ENCODE measurements around the gene ALG1.
A peak's percentile ranks its signal among the peaks of the same experiment; 100 is the strongest.
"Not testable (repeated sequence)": the region's sequence is repeated elsewhere in the genome, so short reads cannot be mapped to it uniquely, and the experiment has no call there.

Gene ALG1

GRCh38 chr16:5071681-5072333, at the start of gene ALG1:
Gene ALG1 (plus strand): TSS chr16:5071843. CDS start chr16:5071850, 7 bp downstream.
- DNase-seq, result peak; percentile 92 to 96 (median 96)

- DNase-seq, result no peak
Observed at GRCh38 chr16:5022521-5022920, 49.1 kb upstream of the ALG1 start.

- DNase-seq, result no peak
Observed at GRCh38 chr16:5024632-5025031, 47.0 kb upstream of the ALG1 start.

GRCh38 chr16:5025171-5025632, 46.4 kb upstream of the ALG1 start:
- DNase-seq, result no peak

GRCh38 chr16:5026664-5027063, 45.0 kb upstream of the ALG1 start:
- no peak for DNase-seq

GRCh38 chr16:5027086-5027485, 44.6 kb upstream of the ALG1 start:
- no peak for DNase-seq

GRCh38 chr16:5027575-5028235, 43.9 kb upstream of the ALG1 start:
- no peak for DNase-seq

GRCh38 chr16:5028950-5029475, 42.6 kb upstream of the ALG1 start:
- DNase-seq, result no peak

- no peak for DNase-seq
Observed at GRCh38 chr16:5030251-5030870, 41.3 kb upstream of the ALG1 start.

GRCh38 chr16:5031601-5032000, 40.0 kb upstream of the ALG1 start:
- no peak for DNase-seq

GRCh38 chr16:5032748-5033167, 38.9 kb upstream of the ALG1 start:
- DNase-seq, result peak; percentile 20 to 40 (median 35)

- DNase-seq, result peak; percentile 77 to 94 (median 87)
Observed at GRCh38 chr16:5033256-5034166, 38.1 kb upstream of the ALG1 start, which contains the start of gene NAGPA. Gene NAGPA (minus strand): TSS chr16:5033935. CDS start chr16:5033914, 21 bp downstream.

GRCh38 chr16:5034167-5034523, 37.5 kb upstream of the ALG1 start:
- DNase-seq, result no peak

GRCh38 chr16:5035909-5036227, 35.8 kb upstream of the ALG1 start:
- DNase-seq, result no peak

GRCh38 chr16:5036228-5037156, 35.2 kb upstream of the ALG1 start:
- no peak for DNase-seq

- DNase-seq, result no peak
Observed at GRCh38 chr16:5040451-5040850, 31.2 kb upstream of the ALG1 start.

GRCh38 chr16:5041600-5042133, 30.0 kb upstream of the ALG1 start:
- DNase-seq, result no peak

- DNase-seq, result no peak
Observed at GRCh38 chr16:5042574-5043171, 29.0 kb upstream of the ALG1 start.

- no peak for DNase-seq
Observed at GRCh38 chr16:5044011-5044540, 27.6 kb upstream of the ALG1 start.

GRCh38 chr16:5044581-5044980, 27.1 kb upstream of the ALG1 start:
- not testable (repeated sequence) for DNase-seq
